ENCODE measurements around the gene SPTLC1.
"Not testable (repeated sequence)": the region's sequence is repeated elsewhere in the genome, so short reads cannot be mapped to it uniquely, and the experiment has no call there.

SPTLC1 gene, protein sequence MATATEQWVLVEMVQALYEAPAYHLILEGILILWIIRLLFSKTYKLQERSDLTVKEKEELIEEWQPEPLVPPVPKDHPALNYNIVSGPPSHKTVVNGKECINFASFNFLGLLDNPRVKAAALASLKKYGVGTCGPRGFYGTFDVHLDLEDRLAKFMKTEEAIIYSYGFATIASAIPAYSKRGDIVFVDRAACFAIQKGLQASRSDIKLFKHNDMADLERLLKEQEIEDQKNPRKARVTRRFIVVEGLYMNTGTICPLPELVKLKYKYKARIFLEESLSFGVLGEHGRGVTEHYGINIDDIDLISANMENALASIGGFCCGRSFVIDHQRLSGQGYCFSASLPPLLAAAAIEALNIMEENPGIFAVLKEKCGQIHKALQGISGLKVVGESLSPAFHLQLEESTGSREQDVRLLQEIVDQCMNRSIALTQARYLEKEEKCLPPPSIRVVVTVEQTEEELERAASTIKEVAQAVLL

GRCh38 chr9:92115071-92115858 lies at the start of gene SPTLC1:
Gene SPTLC1 (minus strand): TSS chr9:92115413. CDS start chr9:92115370, 43 bp downstream.
- Histone ChIP-seq H3K4me1 (ENCODE audit: control insufficient read depth, insufficient read depth, low read length) (no peaks in the 10 kb centered on the region), H3K36me3 (ENCODE audit: control insufficient read depth, insufficient read depth, low read length) (no peaks in the 10 kb centered on the region), H3K4me3 (ENCODE audit: low read depth, low read length) (peak within 1 kb of the TSS; percentile 88), H3K9me3 (ENCODE audit: control insufficient read depth, insufficient read depth, low read length) (no peaks in the 10 kb centered on the region), H3K27me3 (ENCODE audit: control insufficient read depth, insufficient read depth, low read length) (no peaks in the 10 kb centered on the region), H3K9ac (ENCODE audit: low read depth, low read length) (peak within 1 kb of the TSS; percentile 80)

DNA sequence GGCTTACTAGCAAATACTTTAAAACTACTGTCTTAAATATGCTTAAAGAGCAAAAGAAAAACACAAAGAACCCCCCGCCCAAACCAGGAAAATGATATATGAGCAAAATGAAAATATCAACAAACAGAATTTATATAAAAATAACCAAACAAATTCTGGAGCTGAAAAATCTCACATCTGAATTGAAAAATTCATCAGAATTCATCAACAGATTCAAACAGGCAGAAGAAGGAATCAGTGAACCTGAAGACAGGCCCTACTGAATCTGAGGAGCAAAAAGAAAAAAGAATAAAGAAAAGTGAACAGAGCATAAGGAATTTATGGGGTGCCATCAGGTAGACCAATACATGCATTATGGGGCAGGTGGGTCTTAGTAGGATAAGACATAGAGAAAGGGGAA lies 49.8 kb upstream of the SPTLC1 start:
- Histone ChIP-seq H3K9me3 (ENCODE audit: control insufficient read depth, insufficient read depth, low read length) (no peaks in the 10 kb centered on the region), H3K4me3 (ENCODE audit: low read depth, low read length) (no peak overlapping the region), H3K27me3 (ENCODE audit: control insufficient read depth, insufficient read depth, low read length) (no peaks in the 10 kb centered on the region), H3K4me1 (ENCODE audit: control insufficient read depth, insufficient read depth, low read length) (no peaks in the 10 kb centered on the region), H3K36me3 (ENCODE audit: control insufficient read depth, insufficient read depth, low read length) (no peaks in the 10 kb centered on the region), H3K9ac (ENCODE audit: low read depth, low read length) (no peak overlapping the region)

DNA sequence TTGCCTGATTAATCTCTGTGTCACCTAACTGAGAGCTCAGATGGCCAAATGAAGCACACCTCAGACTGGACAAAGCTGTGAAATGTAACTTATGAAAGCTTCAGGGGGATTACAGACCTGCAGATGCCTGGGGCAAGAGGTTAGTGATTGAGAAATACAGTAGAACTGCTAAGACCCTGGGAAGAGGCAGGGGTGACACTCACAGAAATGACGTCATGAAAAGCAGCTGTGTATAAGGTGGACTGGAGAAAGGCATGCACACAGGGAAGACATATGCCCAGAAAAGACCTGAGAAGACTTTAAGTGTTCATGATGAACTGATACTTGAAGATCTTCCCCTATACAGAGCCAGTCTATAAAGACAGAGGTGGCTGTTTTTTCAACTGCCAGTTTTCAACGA lies 49.3 kb upstream of the SPTLC1 start:
- Histone ChIP-seq H3K4me3 (ENCODE audit: low read depth, low read length) (no peak overlapping the region), H3K9me3 (ENCODE audit: control insufficient read depth, insufficient read depth, low read length) (no peaks in the 10 kb centered on the region), H3K36me3 (ENCODE audit: control insufficient read depth, insufficient read depth, low read length) (no peaks in the 10 kb centered on the region), H3K27me3 (ENCODE audit: control insufficient read depth, insufficient read depth, low read length) (no peaks in the 10 kb centered on the region), H3K4me1 (ENCODE audit: control insufficient read depth, insufficient read depth, low read length) (no peaks in the 10 kb centered on the region), H3K9ac (ENCODE audit: low read depth, low read length) (no peak overlapping the region)

- Histone ChIP-seq H3K27me3 (ENCODE audit: control insufficient read depth, insufficient read depth, low read length) (no peaks in the 10 kb centered on the region), H3K4me3 (ENCODE audit: low read depth, low read length) (no peak overlapping the region), H3K9ac (ENCODE audit: low read depth, low read length) (no peak overlapping the region), H3K36me3 (ENCODE audit: control insufficient read depth, insufficient read depth, low read length) (no peaks in the 10 kb centered on the region), H3K4me1 (ENCODE audit: control insufficient read depth, insufficient read depth, low read length) (no peaks in the 10 kb centered on the region), H3K9me3 (ENCODE audit: control insufficient read depth, insufficient read depth, low read length) (no peaks in the 10 kb centered on the region)
These were observed 48.1 kb upstream of the SPTLC1 start for GRCh38 chr9:92163276-92163675.

DNA sequence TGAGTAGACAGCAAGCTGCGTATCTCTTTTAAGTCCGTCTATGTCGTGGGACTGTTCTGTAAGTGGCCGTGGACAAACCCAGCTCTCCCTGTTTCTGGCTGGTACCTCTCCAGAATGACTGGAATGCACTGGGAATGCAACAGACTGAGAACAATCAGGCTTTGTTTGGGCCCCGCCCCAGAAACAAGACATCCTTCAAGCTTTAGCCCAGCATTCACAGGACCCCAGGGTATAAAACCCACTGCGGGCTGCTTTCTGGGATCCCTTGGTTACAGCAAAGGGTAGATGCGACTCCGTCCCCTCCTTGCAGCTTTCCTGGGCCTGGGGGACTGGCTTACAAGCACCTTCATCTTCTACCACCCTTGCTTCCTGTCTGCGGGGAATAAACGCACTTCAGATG lies 45.6 kb upstream of the SPTLC1 start:
- no peaks in the 10 kb centered on the region for H3K4me1 ChIP-seq (ENCODE audit: control insufficient read depth, insufficient read depth, low read length)
- no peak overlapping the region for H3K9ac ChIP-seq (ENCODE audit: low read depth, low read length)
- H3K9me3 ChIP-seq (ENCODE audit: control insufficient read depth, insufficient read depth, low read length), result no peaks in the 10 kb centered on the region
- H3K27me3 ChIP-seq (ENCODE audit: control insufficient read depth, insufficient read depth, low read length), result no peaks in the 10 kb centered on the region
- H3K4me3 ChIP-seq (ENCODE audit: low read depth, low read length), result no peak overlapping the region
- no peaks in the 10 kb centered on the region for H3K36me3 ChIP-seq (ENCODE audit: control insufficient read depth, insufficient read depth, low read length)

- Histone ChIP-seq H3K4me1 (ENCODE audit: control insufficient read depth, insufficient read depth, low read length) (no peaks in the 10 kb centered on the region), H3K9ac (ENCODE audit: low read depth, low read length) (no peak overlapping the region), H3K4me3 (ENCODE audit: low read depth, low read length) (no peak overlapping the region), H3K9me3 (ENCODE audit: control insufficient read depth, insufficient read depth, low read length) (no peaks in the 10 kb centered on the region), H3K27me3 (ENCODE audit: control insufficient read depth, insufficient read depth, low read length) (no peaks in the 10 kb centered on the region), H3K36me3 (ENCODE audit: control insufficient read depth, insufficient read depth, low read length) (no peaks in the 10 kb centered on the region)
These were observed 43.8 kb upstream of the SPTLC1 start for GRCh38 chr9:92159058-92159457.

- no peak overlapping the region for H3K4me3 ChIP-seq (ENCODE audit: low read depth, low read length)
- H3K27me3 ChIP-seq (ENCODE audit: control insufficient read depth, insufficient read depth, low read length), result no peaks in the 10 kb centered on the region
- H3K9me3 ChIP-seq (ENCODE audit: control insufficient read depth, insufficient read depth, low read length), result no peaks in the 10 kb centered on the region
- H3K4me1 ChIP-seq (ENCODE audit: control insufficient read depth, insufficient read depth, low read length), result no peaks in the 10 kb centered on the region
- H3K9ac ChIP-seq (ENCODE audit: low read depth, low read length), result no peak overlapping the region
- H3K36me3 ChIP-seq (ENCODE audit: control insufficient read depth, insufficient read depth, low read length), result no peaks in the 10 kb centered on the region
These were observed 42.9 kb upstream of the SPTLC1 start for GRCh38 chr9:92158097-92158601.

DNA sequence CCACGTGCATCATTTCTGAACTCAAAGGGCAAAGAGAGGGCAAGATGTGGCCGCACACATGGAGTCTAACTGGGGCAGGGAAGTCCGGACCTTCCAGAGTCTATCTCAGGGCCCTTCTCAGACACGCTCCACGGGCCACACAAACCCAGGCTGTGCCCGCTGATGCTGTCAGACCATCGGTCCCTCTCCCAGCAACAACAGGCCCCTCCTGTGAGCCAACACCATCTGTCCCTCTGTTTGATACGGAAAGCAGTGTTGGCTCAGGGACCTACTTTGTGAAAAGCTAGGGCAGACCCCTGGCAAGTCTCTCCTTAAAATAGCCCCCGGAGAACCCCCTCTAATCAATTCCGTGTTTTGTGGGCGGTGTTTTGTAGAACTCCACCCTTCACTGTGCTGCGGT lies 40.5 kb upstream of the SPTLC1 start:
- H3K4me3 ChIP-seq (ENCODE audit: low read depth, low read length); H3K9ac ChIP-seq (ENCODE audit: low read depth, low read length); H3K36me3 ChIP-seq (ENCODE audit: control insufficient read depth, insufficient read depth, low read length); H3K27me3 ChIP-seq (ENCODE audit: control insufficient read depth, insufficient read depth, low read length); H3K9me3 ChIP-seq (ENCODE audit: control insufficient read depth, insufficient read depth, low read length); H3K4me1 ChIP-seq (ENCODE audit: control insufficient read depth, insufficient read depth, low read length): not testable (repeated sequence)

DNA sequence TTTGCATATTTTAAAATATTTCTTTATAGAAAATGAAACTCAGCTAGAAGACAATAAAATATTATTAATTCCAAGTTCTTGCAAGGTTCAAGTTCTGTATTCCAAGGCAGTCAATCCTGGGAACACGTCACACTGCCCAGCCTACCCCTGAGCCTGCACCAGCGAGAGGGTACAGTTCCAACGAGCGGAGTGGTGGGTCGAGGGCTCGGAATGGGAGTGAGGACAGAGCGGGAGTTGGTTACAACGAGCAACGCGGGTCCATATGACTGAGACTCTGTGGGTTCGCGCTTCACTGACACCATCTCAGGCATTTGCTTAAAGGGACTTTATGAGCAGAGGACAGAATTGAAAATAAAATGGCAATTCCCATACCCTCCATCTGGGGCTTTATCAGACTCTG lies 40.0 kb upstream of the SPTLC1 start:
- Histone ChIP-seq H3K4me1 (ENCODE audit: control insufficient read depth, insufficient read depth, low read length) (no peaks in the 10 kb centered on the region), H3K9ac (ENCODE audit: low read depth, low read length) (no peak overlapping the region), H3K27me3 (ENCODE audit: control insufficient read depth, insufficient read depth, low read length) (no peaks in the 10 kb centered on the region), H3K36me3 (ENCODE audit: control insufficient read depth, insufficient read depth, low read length) (no peaks in the 10 kb centered on the region), H3K4me3 (ENCODE audit: low read depth, low read length) (no peak overlapping the region), H3K9me3 (ENCODE audit: control insufficient read depth, insufficient read depth, low read length) (no peaks in the 10 kb centered on the region)

DNA sequence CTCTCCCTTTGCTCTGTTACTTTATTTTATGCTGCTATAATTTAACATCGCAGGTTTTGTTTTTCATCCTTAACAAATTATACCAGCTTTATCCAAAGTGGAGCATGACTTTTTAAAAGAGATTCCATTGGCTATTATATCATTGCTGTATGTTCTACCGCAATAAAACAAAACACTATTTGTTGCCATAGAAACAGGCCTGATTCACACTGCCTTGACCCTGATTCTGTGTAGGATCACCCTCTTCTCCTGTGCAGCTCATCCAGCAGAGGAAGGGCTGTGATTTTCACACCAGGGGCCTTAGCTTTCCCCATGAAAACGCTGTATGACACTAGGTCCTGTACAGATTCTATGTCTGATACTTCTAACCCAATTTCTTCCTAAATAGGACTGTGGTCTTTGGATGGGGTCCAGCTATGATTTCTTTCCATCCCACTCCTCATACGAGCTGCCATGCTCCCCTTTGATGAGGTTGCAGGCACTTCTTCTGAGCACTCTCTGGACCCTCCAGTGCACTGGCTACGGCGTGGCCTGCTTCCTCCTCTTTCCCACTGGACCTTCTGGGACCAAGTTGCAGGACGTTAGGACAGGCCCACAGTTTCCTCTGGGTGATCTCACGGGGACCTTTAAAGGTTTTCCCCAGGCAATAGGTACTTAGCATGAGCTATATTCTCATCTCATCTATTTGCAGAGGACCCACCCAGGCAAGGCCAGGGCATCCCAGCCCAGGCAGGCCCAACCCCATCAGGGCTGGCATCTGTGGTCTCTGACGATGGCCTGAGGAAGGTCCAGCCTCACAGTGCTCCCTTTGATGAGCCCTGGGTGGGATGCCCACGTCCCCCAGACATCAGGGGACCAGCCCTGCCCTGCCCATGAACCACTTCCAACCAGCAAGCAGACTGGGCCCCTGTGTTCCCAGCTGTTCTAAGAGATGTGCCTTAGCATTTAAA lies 38.5 kb upstream of the SPTLC1 start:
- not testable (repeated sequence) for H3K9ac ChIP-seq (ENCODE audit: low read depth, low read length); H3K4me1 ChIP-seq (ENCODE audit: control insufficient read depth, insufficient read depth, low read length); H3K27me3 ChIP-seq (ENCODE audit: control insufficient read depth, insufficient read depth, low read length); H3K9me3 ChIP-seq (ENCODE audit: control insufficient read depth, insufficient read depth, low read length); H3K4me3 ChIP-seq (ENCODE audit: low read depth, low read length); H3K36me3 ChIP-seq (ENCODE audit: control insufficient read depth, insufficient read depth, low read length)

GRCh38 chr9:92151691-92152393 lies 36.6 kb upstream of the SPTLC1 start:
- no peaks in the 10 kb centered on the region for H3K9me3 ChIP-seq (ENCODE audit: control insufficient read depth, insufficient read depth, low read length)
- H3K9ac ChIP-seq (ENCODE audit: low read depth, low read length), result no peak overlapping the region
- H3K4me1 ChIP-seq (ENCODE audit: control insufficient read depth, insufficient read depth, low read length), result no peaks in the 10 kb centered on the region
- no peaks in the 10 kb centered on the region for H3K27me3 ChIP-seq (ENCODE audit: control insufficient read depth, insufficient read depth, low read length)
- no peaks in the 10 kb centered on the region for H3K36me3 ChIP-seq (ENCODE audit: control insufficient read depth, insufficient read depth, low read length)
- no peak overlapping the region for H3K4me3 ChIP-seq (ENCODE audit: low read depth, low read length)
